Measurements from ENCODE around the gene PRKX.
"Not testable (repeated sequence)": the region's sequence is repeated elsewhere in the genome, so short reads cannot be mapped to it uniquely, and the experiment has no call there.

PRKX gene

DNA sequence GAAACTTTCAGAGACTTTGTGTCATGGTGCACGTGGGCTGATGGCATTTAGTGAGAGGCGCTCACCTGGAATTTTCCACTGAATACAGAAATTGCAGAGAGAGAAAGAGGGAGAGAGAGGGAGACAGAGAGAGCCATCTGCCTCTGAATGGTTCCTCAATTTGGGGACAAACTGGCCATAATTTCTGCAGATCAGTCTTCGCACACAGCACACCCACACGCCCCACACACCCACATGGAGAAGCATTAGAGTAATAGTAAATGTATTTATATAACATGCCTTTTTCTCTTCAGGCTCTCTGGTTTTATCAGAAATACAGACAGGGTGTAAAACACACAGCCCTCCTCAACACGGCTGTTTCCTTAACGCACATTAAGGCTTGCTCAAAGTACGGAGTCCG, 38.6 kb downstream of the PRKX start:
- TF ChIP-seq, protein P1, sequence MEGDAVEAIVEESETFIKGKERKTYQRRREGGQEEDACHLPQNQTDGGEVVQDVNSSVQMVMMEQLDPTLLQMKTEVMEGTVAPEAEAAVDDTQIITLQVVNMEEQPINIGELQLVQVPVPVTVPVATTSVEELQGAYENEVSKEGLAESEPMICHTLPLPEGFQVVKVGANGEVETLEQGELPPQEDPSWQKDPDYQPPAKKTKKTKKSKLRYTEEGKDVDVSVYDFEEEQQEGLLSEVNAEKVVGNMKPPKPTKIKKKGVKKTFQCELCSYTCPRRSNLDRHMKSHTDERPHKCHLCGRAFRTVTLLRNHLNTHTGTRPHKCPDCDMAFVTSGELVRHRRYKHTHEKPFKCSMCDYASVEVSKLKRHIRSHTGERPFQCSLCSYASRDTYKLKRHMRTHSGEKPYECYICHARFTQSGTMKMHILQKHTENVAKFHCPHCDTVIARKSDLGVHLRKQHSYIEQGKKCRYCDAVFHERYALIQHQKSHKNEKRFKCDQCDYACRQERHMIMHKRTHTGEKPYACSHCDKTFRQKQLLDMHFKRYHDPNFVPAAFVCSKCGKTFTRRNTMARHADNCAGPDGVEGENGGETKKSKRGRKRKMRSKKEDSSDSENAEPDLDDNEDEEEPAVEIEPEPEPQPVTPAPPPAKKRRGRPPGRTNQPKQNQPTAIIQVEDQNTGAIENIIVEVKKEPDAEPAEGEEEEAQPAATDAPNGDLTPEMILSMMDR (IDR thresholded peaks at IDR 0.05; ENCODE audit: extremely low read depth, missing control alignments), result no peak
- DNase-seq (ENCODE audit: low spot score), result no peak

DNA sequence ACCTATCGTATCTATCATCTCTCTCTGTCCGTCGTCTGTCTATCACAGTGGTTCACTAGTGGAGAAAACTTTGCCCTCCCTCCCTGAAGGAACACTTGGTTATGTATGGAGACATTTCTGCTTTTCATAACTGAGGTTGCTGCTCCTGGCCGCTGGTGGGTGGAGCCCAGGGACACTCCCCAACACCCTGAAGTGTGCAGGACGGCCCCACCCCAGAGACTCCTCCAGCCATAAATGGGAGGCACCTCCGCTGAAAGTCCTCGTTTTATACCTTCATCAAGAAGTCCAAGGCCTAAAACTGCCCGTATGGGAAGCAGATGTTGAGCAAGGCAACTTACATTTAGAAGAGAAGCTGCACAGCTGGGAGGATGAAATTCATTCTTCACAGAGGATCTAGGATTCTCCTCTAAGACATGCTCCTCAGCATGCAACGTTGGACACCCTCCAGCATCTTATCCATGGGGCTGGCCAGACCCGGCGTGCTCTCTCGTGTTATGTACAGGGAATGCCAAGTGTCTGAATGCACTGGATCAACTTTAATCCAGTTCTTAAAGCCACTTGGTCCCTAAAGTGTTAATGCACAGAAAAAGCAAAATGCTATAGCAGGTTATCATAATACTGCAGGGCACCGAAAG, 43.5 kb downstream of the PRKX start:
- TF ChIP-seq, protein P1 (IDR thresholded peaks at IDR 0.05; ENCODE audit: extremely low read depth, missing control alignments), result no peak
- no peak for DNase-seq (ENCODE audit: low spot score)

DNA sequence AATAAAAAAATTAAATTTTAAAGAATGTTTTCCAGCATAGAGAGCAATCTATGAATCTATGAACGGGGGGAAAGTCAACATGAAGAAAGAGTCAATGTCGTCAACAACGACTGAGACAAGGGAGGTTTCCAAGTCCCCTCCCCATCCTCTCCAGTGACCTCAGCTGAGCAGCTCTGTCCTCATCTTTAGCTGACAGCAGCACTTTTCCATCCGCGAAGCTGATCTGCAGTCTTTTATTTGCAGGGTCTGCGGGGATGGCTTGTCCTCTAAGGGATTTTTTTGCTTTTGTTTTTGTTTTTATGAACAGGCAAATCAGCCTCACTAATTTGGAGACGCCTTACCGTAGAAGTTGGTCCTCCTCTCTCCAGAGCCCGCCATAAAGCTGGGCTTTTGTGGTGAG, 46.5 kb downstream of the PRKX start:
- TF ChIP-seq, protein P1 (IDR thresholded peaks at IDR 0.05; ENCODE audit: extremely low read depth, missing control alignments), result no peak
- no peak for DNase-seq (ENCODE audit: low spot score)

DNA sequence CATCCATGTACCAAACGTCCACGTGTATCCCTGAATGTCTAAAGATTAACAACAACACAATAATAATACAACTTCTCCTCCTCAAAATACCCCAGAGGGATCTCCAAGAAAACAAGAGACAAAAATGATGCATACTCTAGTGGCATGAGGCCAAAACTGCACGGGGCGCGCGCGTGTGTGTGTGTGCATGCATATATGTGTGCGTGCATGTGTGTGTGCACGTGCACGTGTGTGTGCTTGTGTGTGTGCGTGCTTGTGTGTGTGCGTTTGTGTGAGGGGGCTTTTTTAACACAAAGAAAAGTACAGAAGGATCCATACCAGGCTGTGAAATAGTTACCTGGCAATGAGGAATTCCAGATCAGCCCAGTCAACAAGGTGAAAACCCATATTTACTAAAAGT, 48.5 kb downstream of the PRKX start:
- TF ChIP-seq, protein P1 (IDR thresholded peaks at IDR 0.05; ENCODE audit: extremely low read depth, missing control alignments), result no peak
- DNase-seq (ENCODE audit: low spot score), result no peak

DNA sequence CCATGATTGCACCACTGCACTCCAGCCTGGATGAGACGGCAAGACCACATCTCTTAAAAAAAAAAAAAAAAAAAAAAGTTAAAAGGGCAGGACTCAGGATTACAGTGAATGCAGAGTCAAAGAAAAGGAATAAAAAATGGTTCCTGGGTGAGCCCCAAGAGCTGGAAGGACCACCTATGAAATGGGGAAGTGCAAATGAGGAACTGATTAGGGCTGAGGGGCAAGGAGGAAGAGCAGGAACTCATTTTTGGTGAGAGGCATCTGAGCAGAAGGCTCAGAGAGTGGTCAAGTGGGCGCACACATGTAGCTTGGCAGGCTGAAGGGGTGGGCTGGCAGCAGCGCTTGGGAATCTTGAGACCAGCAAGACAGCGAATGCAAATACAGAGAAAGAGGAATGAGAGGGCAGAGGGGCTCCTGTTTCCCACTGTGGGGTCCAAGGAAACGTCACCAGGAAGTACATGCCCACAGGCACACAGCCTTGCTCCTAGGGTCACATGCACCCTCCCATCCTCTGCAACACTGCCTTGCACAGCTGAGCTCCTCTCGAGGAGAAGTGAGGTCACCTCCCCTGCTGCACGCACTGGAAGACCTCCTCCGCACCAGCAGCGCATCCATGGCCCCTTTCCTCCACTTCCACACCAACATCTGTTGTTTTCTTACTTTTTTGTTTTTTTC, 49.7 kb downstream of the PRKX start:
- not testable (repeated sequence) for DNase-seq (ENCODE audit: low spot score)

DNA sequence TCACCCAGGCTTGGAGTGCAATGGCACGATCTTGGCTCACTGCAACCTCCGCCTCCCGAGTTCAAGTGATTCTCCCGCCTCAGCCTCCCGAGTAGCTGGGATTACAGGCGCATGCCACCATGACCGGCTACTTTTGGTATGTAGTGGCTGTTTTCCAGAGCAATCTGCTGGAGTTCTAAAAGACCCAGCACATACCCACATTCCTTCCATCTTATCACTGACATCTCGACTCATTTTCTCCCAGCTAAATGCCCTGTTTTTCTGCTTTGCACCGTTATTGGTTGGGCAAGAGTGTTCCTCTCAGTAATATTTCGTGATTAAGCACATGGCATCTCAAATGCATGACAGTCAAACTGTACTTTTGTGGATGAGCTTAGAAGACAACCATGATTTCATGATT, 53.7 kb downstream of the PRKX start:
- TF ChIP-seq, protein P1 (IDR thresholded peaks at IDR 0.05; ENCODE audit: extremely low read depth, missing control alignments), result no peak
- no peak for DNase-seq (ENCODE audit: low spot score)

DNA sequence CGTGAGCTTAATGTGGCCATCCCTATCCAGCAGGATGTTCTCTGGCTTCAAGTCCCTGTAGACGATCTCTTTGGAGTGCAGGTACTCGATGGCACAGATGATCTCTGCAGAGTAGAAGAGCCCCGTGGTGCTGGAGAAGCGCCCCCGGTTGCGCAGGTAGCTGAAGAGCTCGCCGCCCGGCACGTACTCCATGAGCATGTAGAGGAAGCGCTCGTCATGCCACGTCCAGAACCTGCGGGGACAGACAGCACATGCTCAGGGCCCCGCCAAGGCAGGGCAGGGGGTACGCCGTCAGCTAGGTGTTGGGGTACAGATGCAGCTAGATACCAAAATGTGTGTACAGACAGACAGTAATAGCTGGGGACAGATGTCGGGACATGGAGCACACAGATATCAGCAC, 58.3 kb downstream of the PRKX start:
- no peak for DNase-seq (ENCODE audit: low spot score)
- TF ChIP-seq, protein P1 (IDR thresholded peaks at IDR 0.05; ENCODE audit: extremely low read depth, missing control alignments), result no peak

DNA sequence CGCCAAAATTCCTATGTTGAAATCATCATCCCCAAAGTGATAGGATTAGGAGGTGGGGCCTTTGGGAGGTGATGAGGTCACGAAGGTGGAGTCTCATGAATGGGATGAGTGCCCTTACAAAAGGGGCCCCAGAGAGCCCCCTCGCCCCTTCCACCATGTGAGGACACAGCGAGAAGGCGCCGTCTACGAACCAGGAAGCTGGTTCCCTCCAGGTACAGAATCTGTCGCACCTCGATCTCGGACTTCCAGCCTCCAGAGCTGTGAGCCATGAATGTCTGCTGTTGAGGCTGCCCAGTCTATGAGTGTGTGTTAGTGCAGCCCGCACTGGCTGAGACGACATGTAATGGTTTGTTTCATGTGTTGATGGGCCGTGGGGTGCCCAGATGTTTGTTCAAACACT, 60.3 kb downstream of the PRKX start:
- DNase-seq (ENCODE audit: low spot score), result no peak

More for the DNA sequence above, 60.3 kb downstream of the PRKX start:
- TF ChIP-seq, protein P1 (IDR thresholded peaks at IDR 0.05; ENCODE audit: extremely low read depth, missing control alignments), result no peak

Data from GM20000 (cell line).